Epithelial cell of alveolus of lung (primary cell): ENCODE measurements around the gene RELB. TPM values are rescaled to one million over a fixed set of nuclear protein-coding genes. Genes with fewer than 3 reads are reported as not detected.

Source experiments
- total RNA-seq: library from RNA; depleted of rRNA; stranded (reverse); fragments of >200 nt; gene quantifications from 2 replicates; pipeline ENCODE4 v1.2.1, GENCODE V29; 2015

Gene RELB
- total RNA-seq: 4.2 and 34.4 TPM in 2 replicates

GRCh38 chr19:45001087-45001739 lies at the start of gene RELB:
Gene RELB, plus strand, starts transcription at chr19:45001464. Its CDS starts 116 bp downstream, at chr19:45001580.

GRCh38 chr19:44954649-44955504 lies 46.4 kb upstream of the RELB start, which contains the start of gene CLPTM1:
Gene CLPTM1, plus strand, starts transcription at chr19:44955380. Its CDS starts 16 bp downstream, at chr19:44955396.

GRCh38 chr19:45038931-45039893 lies 37.9 kb downstream of the RELB start, which contains the start of gene CLASRP:
Gene CLASRP, plus strand, starts transcription at chr19:45039045. Its CDS starts 1,168 bp downstream, at chr19:45040213.

GRCh38 chr19:45076029-45076850 lies 75.0 kb downstream of the RELB start, which contains the start of gene ZNF296:
Gene ZNF296, minus strand, starts transcription at chr19:45076478. Its CDS starts 105 bp downstream, at chr19:45076373.

GRCh38 chr19:45079063-45079910 lies 78.0 kb downstream of the RELB start, which contains the start of gene GEMIN7:
Gene GEMIN7, plus strand, starts transcription at chr19:45079260. Its CDS starts 10,855 bp downstream, at chr19:45090115.

Other genes with a start within 250 kb of the RELB start
- gene CBLC, start 223.6 kb upstream of the RELB start, total RNA-seq: 3.0 TPM in 1 of 2 replicates, not detected in the other
- 31.2 and 70.5 TPM in 2 replicates for gene BCAM, start 192.4 kb upstream of the RELB start, total RNA-seq
- gene NECTIN2, start 155.2 kb upstream of the RELB start, total RNA-seq: 164 and 177 TPM in 2 replicates
- 43.9 and 67.0 TPM in 2 replicates for gene TOMM40, start 110.2 kb upstream of the RELB start, total RNA-seq
- gene APOE, start 95.7 kb upstream of the RELB start, total RNA-seq: 12.5 and 510 TPM in 2 replicates
- 10.3 and 57.2 TPM in 2 replicates for gene APOC1, start 86.9 kb upstream of the RELB start, total RNA-seq
- not detected in 2 replicates for gene APOC4, start 59.2 kb upstream of the RELB start, total RNA-seq
- gene APOC2, start 55.4 kb upstream of the RELB start, total RNA-seq: not detected in 2 replicates
- gene CLPTM1, start 46.1 kb upstream of the RELB start, total RNA-seq: 48.2 and 88.1 TPM in 2 replicates
- 11.9 and 74.0 TPM in 2 replicates for gene CLASRP, start 37.6 kb downstream of the RELB start, total RNA-seq
- gene ZNF296, start 75.0 kb downstream of the RELB start, total RNA-seq: 0.26 and 1.5 TPM in 2 replicates
- gene GEMIN7, start 77.8 kb downstream of the RELB start, total RNA-seq: 34.7 and 48.5 TPM in 2 replicates
- gene PPP1R37, start 91.7 kb downstream of the RELB start, total RNA-seq: 16.2 and 32.3 TPM in 2 replicates
- under 0.01 and 0.16 TPM in 2 replicates for gene NKPD1, start 159.5 kb downstream of the RELB start, total RNA-seq
- gene TRAPPC6A, start 176.8 kb downstream of the RELB start, total RNA-seq: 14.1 and 33.1 TPM in 2 replicates
- gene BLOC1S3, start 177.3 kb downstream of the RELB start, total RNA-seq: 5.0 and 8.6 TPM in 2 replicates
- gene EXOC3L2, start 243.9 kb downstream of the RELB start, total RNA-seq: 0.24 TPM in 1 of 2 replicates, not detected in the other
- 17.1 and 34.5 TPM in 2 replicates for gene MARK4, start 249.8 kb downstream of the RELB start, total RNA-seq